Aorta (tissue), 5 donors: ENCODE data around the gene TMEM41A. TPM values are rescaled to one million over a fixed set of nuclear protein-coding genes. Genes with fewer than 3 reads are reported as not detected.

Experiments
- ATAC-seq: fragments of 200-7000 bp; cut with Tn5 transposase; one replicate; pipeline ENCODE4 v1.9.1; 2022; ENCODE audit warnings: moderate library complexity; ENCODE audit not compliant: low FRiP score
- DNase-seq, 2 donors: peaks; one replicate each; pipeline ENCODE4 v3.0.0-alpha.2; 2020
- H3K27ac ChIP-seq, 2 donors: one replicate each; pipeline ENCODE4 v1.5.1; 2013; ENCODE audit warnings: low read length in 2 of 2, mild to moderate bottlenecking in 2 of 2, moderate library complexity in 2 of 2, control low read depth in 1 of 2, inconsistent platforms in 1 of 2, low read depth in 1 of 2
- H3K27me3 ChIP-seq, 2 donors: one replicate each; pipeline ENCODE4 v1.6.1; 2013; ENCODE audit warnings: control low read depth in 1 of 2, low read length in 1 of 2, mild to moderate bottlenecking in 1 of 2, moderate library complexity in 1 of 2; ENCODE audit not compliant: insufficient read depth in 2 of 2, control insufficient read depth in 1 of 2
- H3K36me3 ChIP-seq, 2 donors: one replicate each; pipeline ENCODE4 v1.6.1; 2013; ENCODE audit warnings: control low read depth in 1 of 2, low read length in 1 of 2, mild to moderate bottlenecking in 1 of 2; ENCODE audit not compliant: insufficient read depth in 2 of 2, control insufficient read depth in 1 of 2
- H3K4me1 ChIP-seq, 2 donors: one replicate each; pipeline ENCODE4 v1.6.1; 2013; ENCODE audit warnings: low read length in 2 of 2, control low read depth in 1 of 2, mild to moderate bottlenecking in 1 of 2, moderate library complexity in 1 of 2; ENCODE audit not compliant: insufficient read depth in 2 of 2, control insufficient read depth in 1 of 2
- H3K4me3 ChIP-seq, 2 donors: one replicate each; pipeline ENCODE4 v1.5.1; 2013; ENCODE audit warnings: low read length in 2 of 2, control low read depth in 1 of 2, mild to moderate bottlenecking in 1 of 2
- H3K9me3 ChIP-seq: one replicate; pipeline ENCODE4 v1.6.1; 2013; ENCODE audit warnings: mild to moderate bottlenecking, low read length; ENCODE audit not compliant: control insufficient read depth
- WGBS, 2 donors: extraction: QIAGEN DNeasy Blood & Tissue Kit; methylation state at CpG; one replicate each; pipeline ENCODE4 v1.1.7; 2013; 5-methylcytosine and 5-hydroxymethylcytosine counted together
- intact Hi-C, 2 donors: fragments of 100-400 bp; cut with DNase I; formaldehyde crosslinking; loops; one replicate each; pipeline versions ENCODE4 v1.14.2 to v1.15.0; 2022
- polyA plus RNA-seq, 2 donors: library from polyadenylated mRNA; stranded (reverse); fragments of 200-250 nt; gene quantifications; one replicate each; pipeline ENCODE4 v1.2.3, GENCODE V29; 2013
- total RNA-seq, 2 donors: library from RNA; stranded (reverse); fragmentation: NEBNext Ultra II Directional; extraction: Animal tissue kit (Norgen Biotek cat#: 25700); gene quantifications; one replicate each; pipeline ENCODE4 v1.2.1, GENCODE V29; 2021
- donor health status: healthy with polysubstance abuse.
- donor health status: Bipolar disorder and iron deficiency.
- donor health status: DM: no; HTN: no; CAD: no.
- donor health status: DM: no; HTN: no; CAD: no.
- donor health status: DM: yes; HTN: yes; CAD: no.

Gene TMEM41A
- total and polyA plus RNA-seq, 4 donors: 5.4 to 15.6 (median 11.0) TPM

DNA sequence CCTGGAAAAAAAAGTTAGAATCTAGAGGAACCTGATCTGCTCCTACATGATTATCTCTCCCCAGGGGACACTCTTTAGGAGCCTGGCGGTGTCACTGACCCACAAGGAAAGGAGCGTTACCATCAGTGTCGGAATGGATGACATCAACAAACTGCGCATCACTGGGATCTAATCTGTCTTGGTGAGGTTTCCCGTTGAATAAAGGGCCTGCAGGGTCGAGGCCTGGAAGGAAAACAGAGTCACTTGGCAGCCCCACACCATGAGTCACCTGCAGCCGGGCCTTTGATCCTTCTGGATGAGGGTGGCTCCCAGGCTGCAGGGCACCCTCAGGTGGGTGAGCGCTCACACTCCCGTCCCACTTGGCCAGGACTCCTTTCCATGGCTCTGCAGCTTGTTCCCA, 28.5 kb upstream of the TMEM41A start:
- no peak for ATAC-seq
- no peak for DNase-seq
- WGBS, 2 donors: 77 to 78% methylated on average over 9 of the region's 9 CpGs
- intact Hi-C loops: no loop called here
- no peak overlapping the region for H3K4me3 ChIP-seq
- no peaks in the 10 kb centered on the region for H3K27me3 ChIP-seq
- no peaks in the 10 kb centered on the region for H3K4me1 ChIP-seq
- no peak overlapping the region for H3K27ac ChIP-seq
- H3K36me3 ChIP-seq: no peaks in the 10 kb centered on the region
- no peaks in the 10 kb centered on the region for H3K9me3 ChIP-seq

DNA sequence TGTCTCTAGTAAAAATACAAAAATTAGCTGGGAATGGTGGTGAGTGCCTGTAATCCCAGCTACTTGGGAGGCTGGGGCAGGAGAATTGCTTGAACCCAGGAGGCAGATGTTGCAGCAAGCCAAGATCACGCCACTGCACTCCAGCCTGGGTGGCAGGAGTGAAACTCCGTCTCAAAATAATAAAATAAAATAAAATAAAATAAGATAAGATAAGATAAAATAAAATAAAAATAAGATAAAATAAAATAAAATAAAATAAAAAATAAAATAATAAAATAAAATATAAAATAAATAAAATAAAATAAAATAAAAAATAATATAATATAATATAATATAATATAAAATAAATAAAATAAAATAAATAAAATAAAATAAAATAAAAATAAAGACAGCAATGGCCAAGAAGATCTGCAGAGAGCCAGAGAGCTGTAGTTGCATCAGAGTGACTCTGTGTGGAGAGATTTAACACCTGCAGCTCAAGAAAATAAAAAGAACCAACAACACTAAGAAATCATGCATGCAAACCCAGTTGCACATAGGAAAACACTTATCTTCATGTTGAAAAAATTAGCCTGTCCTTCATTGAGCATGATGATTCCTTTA, 27.6 kb upstream of the TMEM41A start:
- H3K36me3 ChIP-seq: no peaks in the 10 kb centered on the region
- H3K9me3 ChIP-seq: no peaks in the 10 kb centered on the region
- ATAC-seq (no peak), DNase-seq (no peak)
- H3K4me3 ChIP-seq: no peak overlapping the region
- 54 to 56% methylated on average over 2 of the region's 2 CpGs for WGBS, 2 donors
- H3K27ac ChIP-seq: no peak overlapping the region
- H3K27me3 ChIP-seq: no peaks in the 10 kb centered on the region
- intact Hi-C loops: no loop called here
- no peaks in the 10 kb centered on the region for H3K4me1 ChIP-seq

DNA sequence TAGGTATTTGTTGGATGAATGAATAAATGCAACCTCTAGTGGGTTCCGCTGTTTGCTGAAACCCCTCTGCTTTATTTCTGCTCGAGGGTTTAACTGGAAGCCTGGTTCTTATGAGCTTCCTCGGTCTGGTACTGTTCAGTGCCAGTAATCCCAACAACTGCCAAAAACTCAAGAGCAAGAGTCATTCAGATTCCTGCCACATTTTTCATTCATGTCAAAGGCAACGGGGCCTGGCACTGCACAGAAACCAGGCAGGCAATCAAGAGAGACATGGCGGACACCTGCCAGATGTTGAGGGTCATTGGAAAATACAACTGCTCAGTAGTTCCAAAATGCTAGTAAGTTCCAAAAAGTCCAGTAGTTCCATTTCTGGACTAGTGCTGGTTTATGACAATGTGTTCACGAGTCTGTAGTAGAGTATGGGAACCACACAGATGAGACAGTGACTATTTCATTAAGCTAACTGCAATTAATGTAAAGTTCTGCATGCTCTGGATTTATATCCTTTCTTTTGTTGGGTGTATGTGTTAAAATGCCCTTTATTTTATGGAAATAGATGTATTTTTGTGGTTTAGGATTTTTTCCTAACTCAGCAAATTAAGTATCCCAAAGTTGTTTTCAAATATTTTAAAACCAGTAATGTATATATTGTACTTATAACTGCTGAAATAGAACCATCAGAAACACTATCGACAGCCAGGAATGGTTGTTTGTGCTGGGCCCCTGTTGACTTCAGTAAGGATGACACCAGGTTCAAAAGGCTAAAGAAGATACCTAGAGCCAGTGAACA, 22.7 kb upstream of the TMEM41A start:
- WGBS, 2 donors: 60 to 64% methylated on average over 7 of the region's 7 CpGs

GRCh38 chr3:185519021-185519420, 20.2 kb upstream of the TMEM41A start:
- WGBS, 2 donors: 66 to 73% methylated on average over 5 of the region's 5 CpGs
- H3K4me1 ChIP-seq: no peaks in the 10 kb centered on the region

More for the DNA sequence above, 22.7 kb upstream of the TMEM41A start:
- Histone ChIP-seq H3K9me3 (no peaks in the 10 kb centered on the region), H3K4me1 (no peaks in the 10 kb centered on the region), H3K27me3 (no peaks in the 10 kb centered on the region), H3K4me3 (no peak overlapping the region), H3K36me3 (no peaks in the 10 kb centered on the region), H3K27ac (no peak overlapping the region)
- intact Hi-C loops: no loop called here
- ATAC-seq (no peak), DNase-seq (no peak)

DNA sequence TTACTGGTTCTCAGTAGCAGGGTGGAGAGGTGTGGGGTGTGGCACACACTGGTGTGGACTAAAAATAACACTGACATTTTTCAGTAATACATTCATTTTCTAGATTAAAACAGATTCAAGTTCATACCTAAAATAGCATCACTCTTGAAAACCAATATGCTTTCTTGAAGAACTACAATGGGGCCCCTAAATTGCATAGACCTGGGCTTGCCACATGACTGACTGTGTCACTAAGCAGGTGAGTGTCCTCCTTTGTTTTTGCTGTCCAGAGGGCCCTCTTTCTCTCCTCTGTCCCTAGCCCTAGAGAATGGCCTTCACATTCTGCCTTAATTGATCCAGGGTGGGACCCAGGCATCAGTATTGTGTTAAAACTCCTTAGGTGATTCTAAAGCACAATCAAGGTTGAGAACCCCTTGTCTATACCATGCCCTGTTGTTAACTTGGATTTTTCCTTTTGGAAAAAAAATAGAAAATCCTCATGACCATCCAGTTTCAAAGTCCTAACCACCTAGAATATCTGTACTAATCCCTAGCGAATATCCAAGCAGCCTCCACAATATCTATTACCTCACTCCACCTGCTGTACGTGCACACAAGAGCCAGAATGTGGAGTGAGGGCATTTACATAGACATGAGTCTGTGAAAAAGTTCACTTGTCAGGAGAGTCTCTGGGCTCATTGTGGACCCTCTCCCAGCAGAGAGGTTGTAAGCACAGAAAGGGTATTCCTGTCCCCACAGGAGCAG, 18.7 kb upstream of the TMEM41A start:
- H3K27ac ChIP-seq: no peak overlapping the region
- no peaks in the 10 kb centered on the region for H3K4me1 ChIP-seq
- no peak for ATAC-seq
- H3K36me3 ChIP-seq: no peaks in the 10 kb centered on the region
- WGBS, 2 donors: 83 to 86% methylated on average over 2 of the region's 2 CpGs
- intact Hi-C loops: no loop called here
- no peak overlapping the region for H3K4me3 ChIP-seq
- no peaks in the 10 kb centered on the region for H3K9me3 ChIP-seq
- H3K27me3 ChIP-seq: no peaks in the 10 kb centered on the region
- no peak for DNase-seq

More at GRCh38 chr3:185519021-185519420, 20.2 kb upstream of the TMEM41A start:
- no peaks in the 10 kb centered on the region for H3K9me3 ChIP-seq
- H3K4me3 ChIP-seq: no peak overlapping the region
- intact Hi-C loops: no loop called here
- H3K27ac ChIP-seq: no peak overlapping the region
- H3K27me3 ChIP-seq: no peaks in the 10 kb centered on the region
- no peak for ATAC-seq
- DNase-seq: no peak
- H3K36me3 ChIP-seq: no peaks in the 10 kb centered on the region

GRCh38 chr3:185511711-185512110, 12.9 kb upstream of the TMEM41A start:
- DNase-seq: no peak
- Histone ChIP-seq H3K36me3 (no peaks in the 10 kb centered on the region), H3K9me3 (no peaks in the 10 kb centered on the region), H3K27ac (no peak overlapping the region), H3K27me3 (no peaks in the 10 kb centered on the region), H3K4me3 (no peak overlapping the region), H3K4me1 (no peaks in the 10 kb centered on the region)
- intact Hi-C loops: no loop called here
- 88 to 89% methylated on average over 4 of the region's 4 CpGs for WGBS, 2 donors
- ATAC-seq: no peak

GRCh38 chr3:185508335-185508991, 9.6 kb upstream of the TMEM41A start:
- Histone ChIP-seq H3K27ac (no peak overlapping the region), H3K9me3 (no peaks in the 10 kb centered on the region), H3K27me3 (no peaks in the 10 kb centered on the region), H3K4me1 (no peaks in the 10 kb centered on the region), H3K4me3 (no peak overlapping the region), H3K36me3 (no peaks in the 10 kb centered on the region)
- DNase-seq: no peak
- ATAC-seq: no peak
- 64 to 70% methylated on average over 19 of the region's 19 CpGs for WGBS, 2 donors
- intact Hi-C loops: no loop called here

DNA sequence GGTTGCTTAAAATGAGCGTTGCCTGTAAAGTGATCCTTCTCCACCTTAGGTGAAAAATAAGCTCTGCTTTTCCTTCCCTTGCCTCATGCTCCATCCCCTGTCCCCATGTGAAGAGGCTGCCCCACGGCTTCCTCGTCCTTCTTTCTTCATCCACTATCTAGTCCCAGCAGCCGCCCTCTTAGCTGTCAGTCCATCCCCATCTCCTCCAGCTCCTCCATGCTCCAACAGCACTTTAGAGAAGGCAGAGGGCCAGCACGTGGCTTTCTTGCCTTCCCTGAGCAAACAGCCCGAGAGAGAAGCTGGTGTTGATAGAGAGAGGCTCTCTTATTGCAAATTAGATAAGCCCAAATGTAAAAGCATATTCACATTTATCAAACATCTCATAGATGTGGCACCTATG, 9.0 kb upstream of the TMEM41A start:
- Histone ChIP-seq H3K27ac (no peak overlapping the region), H3K9me3 (no peaks in the 10 kb centered on the region), H3K4me1 (no peaks in the 10 kb centered on the region), H3K27me3 (no peaks in the 10 kb centered on the region), H3K36me3 (no peaks in the 10 kb centered on the region), H3K4me3 (no peak overlapping the region)
- no peak for ATAC-seq
- WGBS, 2 donors: 59 to 61% methylated on average over 6 of the region's 6 CpGs
- intact Hi-C loops: no loop called here
- DNase-seq: no peak
